AG09319 (cell line): ENCODE measurements around the gene TRAF1.

ENCODE experiments used
- DNase-seq: peaks from one replicate; pipeline ENCODE4 v3.0.0-alpha.2; 2010; ENCODE audit warnings: low read depth; ENCODE audit errors: extremely low read depth
- CTCF ChIP-seq: IDR thresholded peaks from 2 replicates; pipeline ENCODE4 v1.5.1; 2011; ENCODE audit warnings: low read depth, mild to moderate bottlenecking, inconsistent platforms, low read length, moderate library complexity

Gene TRAF1

GRCh38 chr9:120935383-120935857, 8.8 kb upstream of the TRAF1 start:
- no peak for TF ChIP-seq CTCF
- peak; percentile 87 for DNase-seq

GRCh38 chr9:120934281-120934680, 7.7 kb upstream of the TRAF1 start:
- TF ChIP-seq CTCF = no peak
- no peak for DNase-seq

- DNase-seq = no peak
- TF ChIP-seq CTCF = no peak
These were observed 6.9 kb upstream of the TRAF1 start for GRCh38 chr9:120933310-120934055.

GRCh38 chr9:120932086-120932823, 5.7 kb upstream of the TRAF1 start:
- DNase-seq = no peak
- no peak for TF ChIP-seq CTCF

GRCh38 chr9:120931231-120932085, 4.9 kb upstream of the TRAF1 start:
- DNase-seq = no peak
- no peak for TF ChIP-seq CTCF

GRCh38 chr9:120929229-120929791, 2.7 kb upstream of the TRAF1 start:
- no peak for TF ChIP-seq CTCF
- no peak for DNase-seq
